ENCODE measurements around the gene PLEKHA6. TPM values are rescaled to one million over a fixed set of nuclear protein-coding genes. Genes with fewer than 3 reads are reported as not detected.

The PLEKHA6 gene
- polyA plus RNA-seq, 1 donor from 2014 or later = 22.6 TPM

- no peak overlapping the region for H3K27ac ChIP-seq (ENCODE audit: low read length)
- peaks cover 19% of the 10 kb centered on the region for H3K27me3 ChIP-seq (ENCODE audit: insufficient read depth, low read depth, low read length)
- H3K9me2 ChIP-seq (ENCODE audit: insufficient read depth, low read length) = no peaks in the 10 kb centered on the region
- H3K4me3 ChIP-seq (ENCODE audit: low read length) = peak overlapping the region; percentile 46
- H4K20me1 ChIP-seq (ENCODE audit: insufficient read depth) = peaks cover 15% of the 10 kb centered on the region
- no peaks in the 10 kb centered on the region for H3K36me3 ChIP-seq (ENCODE audit: insufficient read depth, low read length)
- no peak overlapping the region for H2AFZ ChIP-seq (ENCODE audit: low read depth, low read length)
- no peaks in the 10 kb centered on the region for H3K9me3 ChIP-seq (ENCODE audit: low read length)
- TF ChIP-seq REST (IDR thresholded peaks at IDR 0.05; ENCODE audit: borderline replicate concordance) = no peak
- no peak for TF ChIP-seq RAD21 (conservative IDR thresholded peaks at IDR 0.05)
- TF ChIP-seq POLR2AphosphoS5 (IDR thresholded peaks at IDR 0.05) = no peak
- TF ChIP-seq EP300 (conservative IDR thresholded peaks at IDR 0.05; ENCODE audit: poor library complexity, severe bottlenecking) = no peak
- TF ChIP-seq SMC3 (conservative IDR thresholded peaks at IDR 0.05; ENCODE audit: poor library complexity) = no peak
- no peak for TF ChIP-seq CTCF (IDR thresholded peaks at IDR 0.05; ENCODE audit: poor library complexity, severe bottlenecking)
- TF ChIP-seq TAF1 (IDR thresholded peaks at IDR 0.05; ENCODE audit: low read depth) = no peak
- TF ChIP-seq EZH2 (IDR thresholded peaks at IDR 0.05; ENCODE audit: borderline replicate concordance, insufficient read depth, low read length, poor library complexity, severe bottlenecking) = no peak
- TF ChIP-seq MXI1 (conservative IDR thresholded peaks at IDR 0.05; ENCODE audit: poor library complexity, severe bottlenecking) = no peak
- no peaks in the 10 kb centered on the region for H3F3A ChIP-seq (ENCODE audit: insufficient read depth, low read length, poor library complexity, severe bottlenecking)
- H3K4me2 ChIP-seq (ENCODE audit: low read length) = no peak overlapping the region
- peaks cover 74% of the 10 kb centered on the region for H3K79me2 ChIP-seq (replicated peaks; ENCODE audit: insufficient read depth, low read length)
- no peak overlapping the region for H3K9ac ChIP-seq (ENCODE audit: low read length)
These were observed 14.3 kb downstream of the PLEKHA6 start for GRCh38 chr1:204345438-204345841.

- H3K4me2 ChIP-seq (ENCODE audit: low read length) = no peak overlapping the region
- no peak for TF ChIP-seq REST (IDR thresholded peaks at IDR 0.05; ENCODE audit: borderline replicate concordance)
- no peak for TF ChIP-seq EP300 (conservative IDR thresholded peaks at IDR 0.05; ENCODE audit: poor library complexity, severe bottlenecking)
- TF ChIP-seq POLR2AphosphoS5 (IDR thresholded peaks at IDR 0.05) = no peak
- no peak for TF ChIP-seq RAD21 (conservative IDR thresholded peaks at IDR 0.05)
- no peak for TF ChIP-seq CTCF (IDR thresholded peaks at IDR 0.05; ENCODE audit: poor library complexity, severe bottlenecking)
- no peak for TF ChIP-seq MXI1 (conservative IDR thresholded peaks at IDR 0.05; ENCODE audit: poor library complexity, severe bottlenecking)
- no peak for TF ChIP-seq TAF1 (IDR thresholded peaks at IDR 0.05; ENCODE audit: low read depth)
- no peak for TF ChIP-seq EZH2 (IDR thresholded peaks at IDR 0.05; ENCODE audit: borderline replicate concordance, insufficient read depth, low read length, poor library complexity, severe bottlenecking)
- no peak for TF ChIP-seq SMC3 (conservative IDR thresholded peaks at IDR 0.05; ENCODE audit: poor library complexity)
- peaks cover 19% of the 10 kb centered on the region for H3K27me3 ChIP-seq (ENCODE audit: insufficient read depth, low read depth, low read length)
These were observed 14.9 kb downstream of the PLEKHA6 start for GRCh38 chr1:204344665-204345355.

More at GRCh38 chr1:204344665-204345355, 14.9 kb downstream of the PLEKHA6 start:
- Histone ChIP-seq H4K20me1 (ENCODE audit: insufficient read depth) (peaks cover 19% of the 10 kb centered on the region), H3K79me2 (replicated peaks; ENCODE audit: insufficient read depth, low read length) (peaks cover 70% of the 10 kb centered on the region), H2AFZ (ENCODE audit: low read depth, low read length) (no peak overlapping the region), H3K27ac (ENCODE audit: low read length) (no peak overlapping the region), H3K36me3 (ENCODE audit: insufficient read depth, low read length) (no peaks in the 10 kb centered on the region), H3K9me2 (ENCODE audit: insufficient read depth, low read length) (no peaks in the 10 kb centered on the region), H3K9me3 (ENCODE audit: low read length) (no peaks in the 10 kb centered on the region), H3F3A (ENCODE audit: insufficient read depth, low read length, poor library complexity, severe bottlenecking) (no peaks in the 10 kb centered on the region), H3K4me3 (ENCODE audit: low read length) (peak overlapping the region; percentile 46), H3K9ac (ENCODE audit: low read length) (no peak overlapping the region)

All from neural cell (in vitro differentiated cells).